Heart left ventricle (tissue), 13 donors: Measurements from ENCODE around the gene KLF15.
A peak's percentile ranks its signal among the peaks of the same experiment; 100 is the strongest.

ENCODE experiments used
- POLR2A ChIP-seq, 2 donors: fragments of 450-650 bp; IDR thresholded peaks; one replicate each; pipeline ENCODE4 v1.6.1; 2017; ENCODE audit warnings: antibody characterized with exemption in 2 of 2, mild to moderate bottlenecking in 2 of 2, moderate library complexity in 2 of 2
- TF ChIP-seq, protein P1 (sequence below), 12 donors: fragments of 200-600 bp; sonication (generic) in 4 of 12; IDR thresholded peaks; one replicate each; pipeline versions ENCODE4 v1.5.0 to v1.8.0; 2018 to 2022; ENCODE audit warnings: antibody characterized with exemption in 12 of 12, mild to moderate bottlenecking in 5 of 12
- donor health status: ischemic (EF 13 %, LVEDD 7.1; RV severe dilation, severe dysfunction).
- donor health status: DM: no; HTN: yes; CAD: no.
- donor health status: DM: no; HTN: no; CAD: no.
- donor health status: ischemic (EF 25% LVEDD 6.9; RV normal size, moderate dysfunction).
- donor health status: ischemic (EF 25% LVEDD 5.7; RV mildly dilated, moderate dysfunction).
- donor health status: ischemic (EF 35%, LVEDD 5.7; RV mildly dilated, moderate dysfunction).
- donor health status: nonischemic (EF 11% LVEDD 7.7; RV severe dilation, severe dysfunction).
- donor health status: DM: yes; HTN: yes; CAD: no.
- donor health status: PGD.
- donor health status: ischemic (EF 29% LVEDD 5.4; RV normal size, mild dysfunction).
- donor health status: nonischemic (EF 23%, LVEDD 6.1; RV moderate dilation, normal function).

DNA sequence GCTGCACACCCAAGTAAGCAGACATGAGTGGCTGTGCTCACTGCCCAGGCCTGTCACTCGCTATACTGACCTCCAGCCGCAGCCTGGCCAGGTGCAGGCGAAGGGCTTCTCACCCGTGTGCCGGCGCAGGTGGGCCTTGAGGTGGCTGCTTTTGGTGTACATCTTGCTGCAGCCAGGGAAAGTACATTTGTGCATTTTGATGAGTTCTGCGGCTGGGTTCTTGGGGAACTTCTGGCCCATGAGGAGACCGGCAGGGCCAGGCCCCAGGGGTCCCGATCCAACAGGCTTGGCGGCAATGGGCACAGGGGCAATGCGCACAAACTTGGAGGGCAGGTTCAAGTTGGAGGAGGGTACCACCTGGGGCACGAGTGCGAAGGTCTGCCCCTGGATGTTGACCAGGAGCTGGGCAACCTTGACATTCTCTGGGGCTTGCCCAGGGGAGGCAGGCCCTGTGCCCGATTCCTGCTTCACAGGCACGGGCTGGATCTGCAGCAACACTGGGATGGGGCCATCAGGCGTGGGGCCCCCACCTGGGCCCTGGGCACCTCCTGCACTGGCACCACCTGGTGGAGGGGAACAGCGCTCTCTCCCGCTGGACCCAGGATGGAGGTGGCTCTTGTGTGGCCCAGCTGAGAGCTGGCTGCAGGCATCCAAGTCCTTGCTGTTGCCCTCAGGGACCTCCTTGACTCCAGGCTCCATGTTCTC is 5.3 kb downstream of the KLF15 start:
- TF ChIP-seq, protein P1, sequence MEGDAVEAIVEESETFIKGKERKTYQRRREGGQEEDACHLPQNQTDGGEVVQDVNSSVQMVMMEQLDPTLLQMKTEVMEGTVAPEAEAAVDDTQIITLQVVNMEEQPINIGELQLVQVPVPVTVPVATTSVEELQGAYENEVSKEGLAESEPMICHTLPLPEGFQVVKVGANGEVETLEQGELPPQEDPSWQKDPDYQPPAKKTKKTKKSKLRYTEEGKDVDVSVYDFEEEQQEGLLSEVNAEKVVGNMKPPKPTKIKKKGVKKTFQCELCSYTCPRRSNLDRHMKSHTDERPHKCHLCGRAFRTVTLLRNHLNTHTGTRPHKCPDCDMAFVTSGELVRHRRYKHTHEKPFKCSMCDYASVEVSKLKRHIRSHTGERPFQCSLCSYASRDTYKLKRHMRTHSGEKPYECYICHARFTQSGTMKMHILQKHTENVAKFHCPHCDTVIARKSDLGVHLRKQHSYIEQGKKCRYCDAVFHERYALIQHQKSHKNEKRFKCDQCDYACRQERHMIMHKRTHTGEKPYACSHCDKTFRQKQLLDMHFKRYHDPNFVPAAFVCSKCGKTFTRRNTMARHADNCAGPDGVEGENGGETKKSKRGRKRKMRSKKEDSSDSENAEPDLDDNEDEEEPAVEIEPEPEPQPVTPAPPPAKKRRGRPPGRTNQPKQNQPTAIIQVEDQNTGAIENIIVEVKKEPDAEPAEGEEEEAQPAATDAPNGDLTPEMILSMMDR (IDR thresholded peaks at IDR 0.05) = peak in 1 of 12 donors; percentile 17
- TF ChIP-seq POLR2A (IDR thresholded peaks at IDR 0.05) = no peak
